ENCODE data around the gene MYO18A.
"Not testable (repeated sequence)": the region's sequence is repeated elsewhere in the genome, so short reads cannot be mapped to it uniquely, and the experiment has no call there.

MYO18A gene

DNA sequence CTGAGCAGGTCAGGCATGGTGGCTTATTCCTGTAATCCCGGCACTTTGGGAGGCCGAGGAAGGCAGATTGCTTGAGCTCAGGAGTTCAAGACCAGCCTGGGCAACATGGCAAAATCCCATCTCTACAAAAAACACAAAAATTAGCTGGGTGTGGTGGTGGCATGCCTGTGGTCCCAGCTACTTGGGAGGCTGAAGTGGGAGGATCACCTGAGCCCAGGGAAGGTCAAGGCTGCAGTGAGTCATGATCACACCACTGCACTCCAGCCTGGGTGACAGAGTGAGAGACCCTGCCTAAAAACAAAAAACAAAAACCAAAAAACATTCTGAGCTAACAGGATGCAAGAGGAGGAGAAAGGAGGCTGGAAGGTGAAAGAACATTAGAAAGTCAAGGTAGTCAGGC lies 33.0 kb downstream of the MYO18A start:
- not testable (repeated sequence) for DNase-seq

DNA sequence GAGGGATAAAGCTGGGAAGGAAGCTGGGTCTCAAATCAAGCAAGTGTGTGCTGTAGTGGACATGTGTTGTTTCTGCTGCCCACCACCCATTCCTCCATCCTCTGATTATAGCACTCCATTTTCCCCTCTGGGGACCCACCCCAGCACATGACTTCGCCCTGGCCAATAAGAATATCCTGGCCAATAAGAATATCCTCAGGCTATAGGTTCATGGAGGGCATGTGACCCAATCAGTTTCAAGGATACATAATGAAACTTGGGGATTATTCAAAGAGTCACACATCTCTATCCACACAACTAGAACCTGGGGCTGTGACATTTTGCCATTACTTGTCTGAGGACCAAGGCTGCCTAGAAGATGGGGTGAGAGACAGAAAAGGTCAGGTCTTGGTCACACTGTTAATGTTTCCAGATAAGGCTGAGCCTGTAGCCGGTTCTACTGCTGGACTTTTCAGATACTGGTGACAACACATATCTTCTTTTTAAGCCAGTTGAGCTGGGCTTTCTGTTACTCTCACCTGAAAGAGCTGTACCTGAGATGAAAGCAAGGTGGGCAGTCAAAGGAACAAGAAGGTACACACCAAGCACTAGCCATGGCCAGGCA lies 33.7 kb downstream of the MYO18A start:
- no peak for DNase-seq

DNA sequence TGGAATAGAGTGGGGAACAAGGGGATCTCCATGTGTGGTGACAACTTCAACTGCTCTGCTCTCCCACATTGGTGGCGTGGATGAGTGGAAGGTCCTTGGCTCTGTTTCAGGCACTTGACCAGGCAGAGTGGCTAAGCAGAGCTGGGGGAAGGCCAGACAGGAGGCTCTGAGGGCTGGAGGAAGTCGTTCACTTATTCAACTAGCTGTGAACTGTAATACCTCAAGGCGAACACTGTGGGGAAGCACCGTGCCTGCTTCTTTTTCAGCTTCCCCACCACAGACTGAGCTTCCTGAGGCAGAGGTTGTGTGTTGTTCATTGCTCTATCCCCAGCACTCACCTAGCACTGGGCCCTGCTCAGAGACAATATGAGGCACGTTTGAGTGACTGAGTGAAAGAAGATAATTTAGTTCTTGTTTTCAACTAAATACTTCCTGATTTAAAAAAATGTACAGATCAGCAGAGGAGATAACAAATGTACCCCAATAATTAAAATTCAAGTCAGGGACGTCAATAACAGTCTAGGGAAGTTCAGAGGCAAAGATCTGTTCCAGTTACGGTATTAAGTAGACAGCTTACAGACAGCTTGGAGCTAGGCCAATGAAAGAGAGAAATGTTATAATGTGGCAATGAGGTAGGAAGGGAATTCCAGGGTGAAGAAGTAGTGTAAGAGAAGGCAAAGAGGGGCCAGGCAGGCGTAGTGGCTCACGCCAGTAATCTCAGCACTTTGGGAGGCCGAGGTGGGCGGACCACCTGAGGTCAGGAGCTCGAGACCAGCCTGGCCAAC lies 34.7 kb downstream of the MYO18A start:
- DNase-seq, result peak; percentile 71 to 75

DNA sequence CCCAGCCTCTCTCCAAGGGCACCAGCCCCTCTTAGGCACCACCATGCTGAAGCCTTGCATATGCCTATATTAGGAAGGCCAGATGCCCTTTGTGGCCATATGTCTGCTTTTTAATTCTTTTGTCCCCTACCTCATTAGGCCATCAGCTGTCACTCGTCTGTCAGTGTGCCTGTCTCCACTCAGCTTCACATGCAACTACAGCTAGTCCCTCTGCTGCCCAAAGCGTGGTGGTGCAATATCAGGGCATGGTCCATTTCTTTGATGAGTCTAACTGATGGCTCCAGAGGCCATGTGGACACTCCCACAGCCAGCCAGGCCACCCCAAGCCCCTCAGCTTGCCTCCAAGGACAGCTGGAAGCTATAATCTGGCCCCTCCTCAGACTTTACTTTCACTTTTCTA lies 36.3 kb downstream of the MYO18A start:
- peak in 1 of 2 experiments; percentile 43 for DNase-seq

DNA sequence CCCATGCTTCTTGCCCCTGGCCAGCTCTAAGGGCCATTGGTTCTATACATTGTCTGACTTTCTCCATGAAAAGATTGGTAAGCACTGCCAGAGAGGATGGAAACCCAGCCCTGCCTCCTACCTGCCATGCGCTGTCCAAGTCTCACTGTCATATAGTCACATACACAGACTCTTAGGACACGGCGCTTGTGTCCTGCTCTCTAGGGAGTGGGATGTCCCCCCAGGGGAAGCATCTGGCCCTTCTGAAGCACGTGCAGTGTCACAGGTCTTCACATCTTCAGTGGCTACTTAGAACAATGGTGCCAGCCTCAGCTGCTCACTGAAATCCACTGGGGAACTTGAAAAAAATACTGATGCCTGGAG lies 38.7 kb downstream of the MYO18A start:
- peak in 1 of 2 experiments; percentile 44 for DNase-seq

DNA sequence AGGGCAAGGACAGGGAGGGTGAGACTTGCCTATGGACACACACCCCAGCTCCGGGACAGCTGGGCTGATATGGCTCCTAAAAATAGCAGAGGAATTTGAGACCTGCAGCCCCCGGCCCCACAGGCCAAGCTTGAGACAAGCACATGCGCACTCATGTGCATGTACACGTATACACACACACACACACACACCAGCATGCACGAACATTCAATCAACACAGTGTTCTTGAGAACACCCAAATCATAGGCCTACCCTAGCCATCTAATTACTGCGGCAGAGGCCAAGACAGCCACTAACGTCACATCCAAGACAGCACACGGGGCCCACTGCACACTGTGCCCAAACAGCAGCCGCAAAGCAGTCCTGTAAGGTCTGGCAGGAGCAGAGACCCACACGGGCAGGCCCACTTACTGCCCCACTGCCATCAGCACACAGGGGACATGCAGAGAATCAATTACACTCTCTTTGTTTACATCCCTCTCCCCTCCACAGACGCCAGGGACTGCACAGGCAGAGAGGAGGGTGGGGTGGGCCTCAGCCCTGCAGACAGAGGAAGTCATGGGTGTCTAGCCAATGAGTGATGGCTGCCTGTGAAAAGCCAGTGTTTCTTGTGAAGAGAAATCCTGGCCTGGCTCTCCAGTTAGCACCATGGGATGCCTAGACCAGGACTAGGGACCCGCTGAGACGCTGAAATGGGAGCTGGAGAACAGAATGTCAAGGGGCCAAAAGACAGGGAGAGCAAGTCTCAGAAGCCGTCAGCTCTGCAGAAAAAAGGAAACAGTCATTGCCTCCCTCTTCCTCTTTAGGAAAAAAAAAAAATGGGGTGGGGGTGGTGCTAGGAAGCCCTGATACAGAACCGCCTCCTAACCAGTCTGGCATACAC lies 39.3 kb downstream of the MYO18A start:
- peak; percentile 68 to 69 for DNase-seq

DNA sequence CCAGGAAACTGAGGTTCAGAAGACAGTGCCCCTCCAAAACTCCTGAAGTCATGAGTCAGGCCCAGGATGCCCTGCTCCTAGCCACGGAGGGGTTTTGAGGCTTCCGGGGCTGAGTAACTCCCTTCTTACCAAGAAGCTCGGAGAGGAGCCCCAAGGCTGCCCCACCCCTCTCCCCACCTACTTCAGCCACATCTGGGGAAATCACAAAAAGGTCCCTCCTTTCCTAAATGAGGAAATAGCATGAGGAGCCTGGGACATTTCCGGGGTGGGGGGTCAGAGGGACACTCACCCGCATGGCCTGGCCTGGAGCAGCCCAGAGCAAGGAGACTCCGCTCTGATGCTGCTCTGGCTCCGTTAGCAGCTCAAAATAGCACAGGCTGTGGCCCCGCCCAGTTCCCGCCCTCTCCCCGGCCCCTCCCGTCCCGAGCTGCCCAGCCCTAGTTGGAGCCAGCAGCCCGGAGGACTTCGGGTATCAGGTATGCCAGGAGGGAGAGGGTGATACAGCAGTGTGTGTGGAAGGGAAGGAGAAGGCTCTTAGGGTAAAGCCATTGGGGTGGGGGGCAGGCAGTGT lies 40.1 kb downstream of the MYO18A start:
- DNase-seq, result peak; percentile 90 to 91

DNA sequence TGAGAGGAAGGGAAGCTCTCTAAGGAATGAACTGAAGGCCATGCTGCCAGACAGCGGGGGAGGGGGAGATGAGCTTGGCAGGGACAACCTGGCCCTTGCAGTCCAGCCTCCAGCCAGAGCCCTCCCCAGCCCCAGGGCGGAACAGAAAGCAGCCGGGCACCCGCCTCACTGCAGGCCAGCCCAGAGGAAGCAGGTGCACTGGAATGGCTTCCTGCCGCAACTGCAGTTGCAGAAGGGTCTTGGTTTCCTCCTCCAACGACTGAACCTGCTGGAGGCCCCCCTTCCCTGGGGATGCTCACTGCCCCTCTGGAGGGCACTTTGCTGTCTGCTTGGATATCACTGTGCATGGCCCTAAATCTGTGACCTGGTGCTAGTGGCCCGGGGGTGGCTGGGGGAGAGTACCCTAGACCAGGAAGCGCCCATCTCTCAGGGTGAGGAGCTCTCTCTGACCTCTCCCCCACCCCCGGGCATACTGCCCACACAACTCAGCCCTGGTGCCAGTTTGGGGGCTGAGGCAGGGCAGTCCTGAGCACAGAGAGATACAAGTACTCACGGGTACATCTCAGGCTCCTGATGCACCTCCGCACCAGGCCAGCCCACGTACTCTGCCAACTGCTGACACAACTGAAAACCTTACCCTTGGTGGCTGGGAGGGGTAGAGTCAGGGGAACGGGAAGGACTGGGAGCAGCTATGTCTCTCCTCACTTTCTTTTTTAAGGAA lies 41.1 kb downstream of the MYO18A start:
- peak; percentile 68 to 70 for DNase-seq

DNA sequence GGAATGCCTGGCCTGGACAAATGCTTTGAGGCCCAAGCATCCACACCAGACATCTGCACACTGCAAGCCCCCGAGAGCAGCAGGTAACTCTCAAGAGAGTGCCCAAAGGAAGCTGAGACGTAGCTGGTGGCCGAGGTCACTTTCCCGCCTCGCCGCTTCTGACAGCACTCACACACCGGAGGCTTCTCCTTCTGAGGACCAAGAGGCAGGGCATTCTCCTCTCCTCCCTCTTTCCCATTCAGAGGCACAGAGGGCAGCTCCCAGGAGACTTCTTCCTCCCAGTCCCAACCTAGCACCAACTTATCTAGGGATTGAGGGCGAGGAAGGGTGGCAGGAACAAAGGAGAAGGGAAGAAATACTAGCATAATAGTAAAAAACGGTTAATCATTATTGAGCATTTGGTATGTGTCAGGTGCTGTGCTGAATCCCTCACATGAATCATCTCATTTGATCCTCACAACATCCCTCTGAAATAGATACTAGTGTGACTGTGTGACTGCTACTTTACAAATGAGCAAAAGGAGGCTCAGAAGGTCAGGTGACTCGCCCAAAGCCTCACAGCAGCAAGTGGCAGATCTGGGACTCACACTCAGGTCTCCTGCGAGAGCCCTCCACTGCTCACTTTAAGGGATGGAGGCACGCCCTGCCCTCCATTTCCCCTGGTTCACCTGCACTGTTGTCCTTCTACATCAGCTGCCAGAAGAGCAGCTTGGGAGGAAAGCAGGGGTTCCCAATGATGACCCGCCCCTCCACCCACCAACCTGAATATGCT lies 41.8 kb downstream of the MYO18A start:
- DNase-seq, result peak; percentile 79 to 83

DNA sequence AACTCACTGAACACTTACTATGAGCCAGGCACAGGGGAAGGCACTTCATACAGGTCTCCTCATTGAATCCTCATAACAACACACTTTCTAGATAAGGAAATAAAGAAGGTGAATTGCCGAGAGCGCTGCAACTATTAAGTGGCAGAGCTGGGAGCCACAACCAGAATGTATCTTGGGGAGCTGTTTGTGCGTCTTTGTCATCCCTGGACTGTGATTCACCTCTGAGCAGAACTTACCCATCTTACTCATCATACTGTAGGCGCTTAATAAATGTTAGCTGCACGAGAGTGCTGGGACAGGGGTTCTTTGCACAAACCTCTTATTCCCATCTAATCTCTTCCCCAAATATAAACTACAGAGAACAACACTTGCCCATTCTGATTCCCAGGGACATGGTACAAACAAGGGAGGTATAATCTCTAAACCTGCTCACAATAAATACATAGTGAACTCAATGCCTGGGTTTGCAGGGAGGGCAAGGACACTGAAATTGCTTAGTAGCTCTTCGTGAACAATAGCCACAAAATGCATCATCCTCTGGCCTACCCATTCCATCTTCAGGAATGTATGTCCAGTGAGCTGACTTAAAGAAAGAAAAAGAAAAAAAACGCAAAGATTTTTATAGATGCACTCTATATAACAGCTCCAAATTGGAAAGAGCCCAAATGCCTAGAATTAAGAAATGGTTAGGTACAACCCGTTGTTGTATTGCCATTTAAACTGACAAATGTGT lies 43.0 kb downstream of the MYO18A start:
- DNase-seq, result peak; percentile 55 to 62

DNA sequence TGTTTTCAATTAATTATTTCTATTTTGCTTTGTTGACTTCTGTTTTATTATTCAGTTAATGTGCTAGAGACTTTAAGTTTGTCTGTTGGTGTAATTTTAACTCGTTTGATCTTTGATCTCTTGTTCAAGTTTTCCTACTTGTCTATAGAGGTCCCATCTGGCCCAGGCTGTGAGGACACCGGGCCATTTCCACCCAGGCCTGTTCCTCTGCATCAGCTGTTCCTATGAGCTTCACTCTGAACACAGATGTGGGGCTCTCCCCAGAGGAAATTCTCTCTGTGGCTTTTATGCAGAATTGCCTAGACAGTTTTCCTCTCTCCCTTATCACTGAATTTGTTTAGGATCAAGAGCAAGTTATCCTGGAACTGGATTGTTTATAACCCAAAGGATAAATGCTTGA lies 44.7 kb downstream of the MYO18A start:
- DNase-seq, result no peak

DNA sequence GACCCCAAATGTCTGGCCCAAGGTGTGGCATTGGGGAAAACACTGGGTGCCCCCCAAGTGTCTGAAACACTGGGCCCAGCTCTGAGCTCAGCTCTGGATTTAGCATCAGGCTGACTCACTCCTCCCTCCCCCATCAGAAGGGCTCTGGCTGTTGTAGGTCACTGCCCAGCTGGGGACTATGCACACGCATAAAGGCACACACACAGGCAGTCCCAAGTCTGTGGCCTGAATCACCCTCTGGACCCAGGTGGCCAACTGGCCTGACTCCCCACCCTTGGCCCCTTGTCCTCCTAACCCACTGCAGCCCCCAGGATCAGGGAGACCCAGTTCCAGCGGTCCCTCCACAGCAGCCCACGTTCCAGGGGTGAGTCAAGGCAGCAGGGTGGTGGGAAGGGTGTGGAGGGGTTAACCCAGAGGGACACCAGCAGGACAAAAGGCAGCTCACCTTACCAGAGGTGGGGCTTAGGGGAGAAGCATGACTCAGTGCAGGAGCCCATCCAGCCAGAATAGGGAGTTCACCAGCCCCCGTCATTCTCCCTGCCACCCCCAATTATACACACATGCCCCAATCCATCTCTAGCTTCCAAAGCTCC lies 47.0 kb downstream of the MYO18A start:
- DNase-seq, result no peak

DNA sequence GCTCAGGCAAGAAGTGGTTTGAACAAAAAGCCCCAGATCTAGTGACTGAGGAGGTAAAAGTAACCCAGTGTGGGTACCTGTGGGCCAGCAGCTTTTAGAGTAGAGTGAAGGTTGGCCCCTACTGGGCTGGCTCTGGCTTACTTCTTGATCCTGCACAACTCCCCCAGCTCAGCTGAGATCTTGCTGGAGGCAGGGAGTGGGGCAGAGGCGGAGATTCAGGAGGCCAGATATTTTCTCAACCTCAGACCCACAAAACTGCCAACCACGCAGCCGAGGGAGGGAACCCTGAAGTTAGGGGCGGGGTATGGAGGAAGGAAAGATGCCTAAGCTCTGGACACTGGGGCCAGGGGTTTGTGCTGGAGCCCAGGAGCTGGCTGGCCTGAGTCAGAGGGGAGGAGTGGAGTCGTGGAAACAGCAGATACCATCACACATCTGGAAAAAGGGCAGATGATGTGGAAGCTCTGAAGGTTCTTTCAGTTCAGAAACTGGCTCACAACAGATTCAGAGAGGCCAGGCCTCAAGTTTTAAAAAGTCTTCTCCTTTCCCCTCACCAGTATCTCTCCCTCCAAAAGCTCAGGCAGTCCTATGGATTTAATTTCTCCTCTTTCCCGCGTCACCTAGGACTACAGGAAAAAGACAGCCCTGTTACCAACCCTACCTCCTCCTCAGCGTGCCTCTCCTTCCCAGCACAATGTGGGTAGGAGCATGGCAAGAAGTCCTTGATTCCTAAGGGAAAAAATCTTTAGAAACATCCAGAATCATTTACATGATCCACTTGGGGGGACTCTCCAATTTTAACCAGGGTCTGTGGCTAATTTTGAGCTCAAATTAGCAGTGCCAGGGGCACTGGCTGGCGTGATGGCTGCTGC lies 48.1 kb downstream of the MYO18A start:
- no peak for DNase-seq

DNA sequence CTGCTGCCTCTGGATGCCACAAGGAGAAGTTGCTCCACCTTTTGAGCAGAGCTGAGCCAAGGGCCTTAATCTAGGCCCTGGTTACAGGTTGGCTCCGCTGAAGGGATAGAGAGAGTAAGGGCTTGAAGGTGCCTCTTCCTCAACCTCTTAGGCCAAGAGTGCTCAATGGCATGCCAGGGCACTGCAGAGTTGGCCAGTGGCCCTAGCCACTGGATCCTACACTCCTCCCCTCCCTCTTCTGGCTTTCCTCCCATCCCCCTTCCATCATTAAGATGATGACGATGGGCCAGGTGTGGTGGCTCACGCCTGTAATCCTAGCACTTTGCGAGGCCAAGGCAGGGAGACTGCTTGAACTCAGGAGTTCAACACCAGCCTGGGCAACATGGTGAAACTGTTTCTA lies 50.5 kb downstream of the MYO18A start:
- no peak for DNase-seq

DNA sequence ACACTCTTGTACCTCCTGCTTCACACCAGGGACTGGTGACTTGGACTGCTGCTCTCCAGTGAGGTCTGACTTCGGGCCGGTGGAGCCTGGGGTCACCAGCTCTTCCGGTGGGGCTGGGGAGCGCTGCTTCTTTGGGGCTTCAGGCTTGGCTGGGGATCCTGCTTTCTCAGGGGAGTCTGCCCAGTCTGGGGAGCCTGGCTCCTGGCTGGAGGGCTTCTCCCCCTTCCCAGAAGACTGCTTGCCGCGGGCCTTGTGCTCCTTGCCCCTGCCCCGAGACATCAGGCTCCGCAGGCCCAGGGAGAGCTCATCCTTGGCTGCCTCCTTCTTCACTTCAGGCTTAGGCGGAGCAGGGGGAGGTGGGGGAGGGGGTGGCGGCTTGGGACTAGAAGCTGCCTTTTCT lies 52.4 kb downstream of the MYO18A start:
- no peak for DNase-seq

DNA sequence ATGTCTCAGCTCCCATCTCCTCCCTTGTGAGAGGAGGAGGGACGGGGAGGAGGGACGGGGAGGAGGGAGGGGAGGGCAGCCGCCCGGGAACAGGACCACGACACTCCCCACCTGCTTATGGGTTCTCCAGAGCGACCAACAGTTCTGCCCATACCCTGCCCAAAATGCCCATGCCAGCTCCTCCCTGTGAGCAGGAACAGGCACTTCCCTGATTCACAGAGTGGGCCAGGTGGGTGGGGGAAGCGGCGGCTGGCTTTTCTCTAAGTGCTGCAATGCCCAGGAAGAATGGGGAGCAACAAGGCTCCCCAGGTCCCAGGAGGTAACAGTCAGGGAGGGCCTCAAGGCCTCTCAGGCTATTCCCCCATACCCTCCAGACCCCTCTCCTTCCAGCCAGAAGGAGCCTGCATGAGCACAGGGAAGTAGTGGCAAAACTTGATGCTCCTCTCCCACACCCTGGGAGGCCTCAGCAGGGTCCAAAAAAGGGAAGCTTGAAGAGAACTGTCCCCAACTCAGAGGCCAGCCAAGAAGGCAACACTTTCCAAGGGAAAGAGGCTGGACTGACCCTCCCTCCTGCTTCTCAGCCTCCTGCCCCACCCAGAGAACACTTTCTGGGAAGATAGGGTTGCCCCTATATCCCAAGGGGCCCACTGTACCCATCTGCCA lies 53.8 kb downstream of the MYO18A start:
- DNase-seq, result no peak

DNA sequence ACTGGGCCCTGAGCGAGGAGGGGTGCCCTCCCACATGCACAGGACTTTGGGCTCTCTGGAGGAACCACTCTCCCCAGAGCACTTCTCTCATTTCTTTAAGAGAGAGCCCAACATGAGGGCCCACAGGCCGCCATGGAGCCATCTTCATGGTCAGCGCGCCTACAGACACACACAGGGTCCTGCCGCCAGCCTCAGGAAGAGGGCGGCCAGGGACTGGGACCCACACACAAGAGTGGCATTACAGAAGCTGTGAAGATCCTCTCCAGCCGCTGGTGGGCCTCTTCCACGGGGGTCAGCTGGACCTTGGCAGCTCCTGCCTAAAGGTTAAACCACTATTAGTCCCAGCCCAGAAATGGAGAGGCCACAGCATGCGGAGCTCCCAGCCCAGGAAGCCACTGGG lies 54.5 kb downstream of the MYO18A start:
- no peak for DNase-seq

DNA sequence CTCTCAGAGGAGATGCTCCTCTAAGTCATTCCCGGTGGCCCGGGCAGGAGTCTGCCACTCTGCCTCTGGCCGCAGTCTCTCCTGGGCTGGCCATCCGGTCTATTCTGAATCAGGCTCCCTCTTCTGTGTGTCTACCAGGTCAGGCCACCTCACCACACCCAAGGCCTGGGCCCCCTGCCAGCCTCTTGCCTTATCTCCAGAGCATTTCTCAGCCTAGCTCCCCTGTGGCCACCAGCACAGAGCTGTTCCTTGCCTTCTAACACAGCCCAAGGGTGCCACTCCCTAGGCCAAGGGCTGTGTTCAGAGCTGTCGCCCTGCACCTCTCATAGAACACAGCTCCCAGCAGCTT lies 55.3 kb downstream of the MYO18A start:
- DNase-seq, result no peak
